Activated T-cell treated with anti-CD3 and anti-CD28 coated beads for 4 hours (primary cell): ENCODE results near the gene TTC28.
"Not testable (repeated sequence)": the region's sequence is repeated elsewhere in the genome, so short reads cannot be mapped to it uniquely, and the experiment has no call there.

ENCODE experiments used
- DNase-seq: peaks from one replicate; pipeline ENCODE4 v3.0.0-alpha.2; 2020

TTC28 gene

GRCh38 chr22:28674121-28674563 lies 5.5 kb downstream of the TTC28 start:
- no peak for DNase-seq

- DNase-seq, result no peak
Measured at GRCh38 chr22:28670756-28671155, 8.9 kb downstream of the TTC28 start.

- DNase-seq, result no peak
Measured at GRCh38 chr22:28670161-28670560, 9.5 kb downstream of the TTC28 start.

- no peak for DNase-seq
Measured at GRCh38 chr22:28669387-28669786, 10.3 kb downstream of the TTC28 start.

- not testable (repeated sequence) for DNase-seq
Measured at GRCh38 chr22:28663569-28663942, 16.1 kb downstream of the TTC28 start.

- no peak for DNase-seq
Measured at GRCh38 chr22:28658448-28658847, 21.2 kb downstream of the TTC28 start.

GRCh38 chr22:28656181-28656580 lies 23.5 kb downstream of the TTC28 start:
- no peak for DNase-seq

- DNase-seq, result no peak
Measured at GRCh38 chr22:28650463-28650862, 29.2 kb downstream of the TTC28 start.

GRCh38 chr22:28648792-28649191 lies 30.8 kb downstream of the TTC28 start:
- no peak for DNase-seq

GRCh38 chr22:28647216-28647615 lies 32.4 kb downstream of the TTC28 start:
- no peak for DNase-seq

- no peak for DNase-seq
Measured at GRCh38 chr22:28639321-28639720, 40.3 kb downstream of the TTC28 start.

GRCh38 chr22:28637225-28637624 lies 42.4 kb downstream of the TTC28 start:
- DNase-seq, result no peak

- no peak for DNase-seq
Measured at GRCh38 chr22:28630177-28630574, 49.5 kb downstream of the TTC28 start.

- DNase-seq, result no peak
Measured at GRCh38 chr22:28629420-28630176, 50.0 kb downstream of the TTC28 start.

- no peak for DNase-seq
Measured at GRCh38 chr22:28628766-28629165, 50.9 kb downstream of the TTC28 start.

- no peak for DNase-seq
Measured at GRCh38 chr22:28627791-28628190, 51.8 kb downstream of the TTC28 start.

- DNase-seq, result no peak
Measured at GRCh38 chr22:28620244-28620922, 59.3 kb downstream of the TTC28 start.

GRCh38 chr22:28619236-28619635 lies 60.4 kb downstream of the TTC28 start:
- no peak for DNase-seq

GRCh38 chr22:28615423-28615822 lies 64.2 kb downstream of the TTC28 start:
- DNase-seq, result not testable (repeated sequence)

- no peak for DNase-seq
Measured at GRCh38 chr22:28609921-28610320, 69.7 kb downstream of the TTC28 start.

GRCh38 chr22:28608546-28608945 lies 71.1 kb downstream of the TTC28 start:
- DNase-seq, result no peak

- no peak for DNase-seq
Measured at GRCh38 chr22:28607795-28608194, 71.8 kb downstream of the TTC28 start.

GRCh38 chr22:28604966-28605761 lies 74.5 kb downstream of the TTC28 start:
- no peak for DNase-seq

- DNase-seq, result no peak
Measured at GRCh38 chr22:28601915-28602314, 77.7 kb downstream of the TTC28 start.
